Loucy (cell line): ENCODE measurements around the gene PPP1R12A.
"Not testable (repeated sequence)": the region's sequence is repeated elsewhere in the genome, so short reads cannot be mapped to it uniquely, and the experiment has no call there.

Experiments
- H2AFZ ChIP-seq: fragments of 200-600 bp; sonication (generic); 2 replicates; pipeline ENCODE4 v1.6.0; 2016; ENCODE audit warnings: antibody characterized with exemption, mild to moderate bottlenecking, low read length, moderate library complexity
- H3F3A ChIP-seq: fragments of 200-600 bp; 2 replicates; pipeline ENCODE4 v1.6.0; 2016; ENCODE audit warnings: antibody characterized with exemption, low read depth, mild to moderate bottlenecking
- H3K27me3 ChIP-seq: fragments of 200-600 bp; sonication (generic); 2 replicates; pipeline ENCODE4 v1.6.1; 2014; ENCODE audit warnings: low read length, mild to moderate bottlenecking; ENCODE audit not compliant: insufficient read depth, poor library complexity, severe bottlenecking
- H3K36me3 ChIP-seq: fragments of 200-600 bp; sonication (generic); 2 replicates; pipeline ENCODE4 v1.6.1; 2016; ENCODE audit warnings: low read length; ENCODE audit not compliant: insufficient read depth
- H3K4me1 ChIP-seq: fragments of 200-600 bp; sonication (generic); 2 replicates; pipeline ENCODE4 v1.5.1; 2014; ENCODE audit warnings: low read length, mild to moderate bottlenecking; ENCODE audit not compliant: insufficient read depth, poor library complexity, severe bottlenecking
- H3K4me2 ChIP-seq: fragments of 200-600 bp; sonication (generic); 2 replicates; pipeline ENCODE4 v1.6.0; 2014; ENCODE audit warnings: antibody characterized with exemption, low read length, low read depth, mild to moderate bottlenecking; ENCODE audit not compliant: poor library complexity, severe bottlenecking
- H3K4me3 ChIP-seq: fragments of 200-600 bp; sonication (generic); 2 replicates; pipeline ENCODE4 v1.5.1; 2014; ENCODE audit warnings: low read length, mild to moderate bottlenecking, mixed read lengths; ENCODE audit not compliant: poor library complexity, severe bottlenecking
- H3K79me2 ChIP-seq: fragments of 200-600 bp; sonication (generic); 2 replicates; pipeline ENCODE4 v1.6.1; 2014; ENCODE audit warnings: low read length; ENCODE audit not compliant: insufficient read depth
- H3K9ac ChIP-seq: fragments of 200-600 bp; sonication (generic); 2 replicates; pipeline ENCODE4 v1.6.0; 2014; ENCODE audit warnings: mild to moderate bottlenecking, low read depth, low read length, moderate library complexity; ENCODE audit not compliant: poor library complexity, severe bottlenecking
- H3K9me2 ChIP-seq: fragments of 200-600 bp; sonication (generic); replicated peaks from 2 replicates; pipeline ENCODE4 v1.6.1; 2016; ENCODE audit warnings: low read depth, low read length, mixed read lengths
- H3K9me3 ChIP-seq: fragments of 200-600 bp; sonication (generic); 2 replicates; pipeline ENCODE4 v1.6.1; 2014; ENCODE audit warnings: mild to moderate bottlenecking, antibody characterized with exemption, low read length, low read depth; ENCODE audit not compliant: insufficient read depth
- H4K20me1 ChIP-seq: fragments of 200-600 bp; sonication (generic); 2 replicates; pipeline ENCODE4 v1.6.0; 2014; ENCODE audit warnings: antibody characterized with exemption, low read length, mild to moderate bottlenecking; ENCODE audit not compliant: insufficient read depth, poor library complexity, severe bottlenecking
- EZH2phosphoT487 ChIP-seq: fragments of 200-600 bp; IDR thresholded peaks from 2 replicates; pipeline ENCODE4 v1.6.1; 2018; ENCODE audit warnings: antibody characterized with exemption, mild to moderate bottlenecking, moderate library complexity, borderline replicate concordance
- TF ChIP-seq, protein P1 (sequence below): fragments of 200-600 bp; sonication (generic); conservative IDR thresholded peaks from 2 replicates; pipeline ENCODE4 v1.5.1; 2014; ENCODE audit warnings: mild to moderate bottlenecking, antibody characterized with exemption, low read length

The PPP1R12A gene

DNA sequence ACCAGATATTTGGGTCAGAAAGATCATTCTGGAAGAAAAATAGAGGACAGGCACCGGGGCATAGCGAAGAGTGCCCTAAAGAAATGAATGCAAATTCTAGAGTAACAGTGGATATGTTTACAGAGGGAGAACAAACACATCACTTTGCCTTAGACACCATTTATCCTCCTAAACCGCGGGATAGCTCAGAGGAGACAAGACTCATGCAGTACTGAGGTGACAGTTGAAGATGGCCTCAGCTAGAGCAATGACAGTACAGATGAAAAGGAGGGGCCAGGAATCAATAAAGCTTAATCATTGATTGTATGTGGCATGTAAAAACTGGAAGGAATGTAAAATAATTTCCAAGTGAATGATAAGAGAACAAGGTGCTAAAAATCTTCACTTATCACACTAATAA, 10.5 kb upstream of the PPP1R12A start:
- Histone ChIP-seq H3K9me2 (no peaks in the 10 kb centered on the region), H3F3A (no peaks in the 10 kb centered on the region), H3K4me1 (no peaks in the 10 kb centered on the region), H3K9ac (no peak overlapping the region), H3K4me2 (no peak overlapping the region), H3K79me2 (no peaks in the 10 kb centered on the region), H4K20me1 (no peaks in the 10 kb centered on the region), H3K36me3 (no peaks in the 10 kb centered on the region), H3K4me3 (no peak overlapping the region), H3K9me3 (no peaks in the 10 kb centered on the region), H3K27me3 (no peaks in the 10 kb centered on the region), H2AFZ (no peak overlapping the region)
- no peak for TF ChIP-seq EZH2phosphoT487
- TF ChIP-seq, protein P1, sequence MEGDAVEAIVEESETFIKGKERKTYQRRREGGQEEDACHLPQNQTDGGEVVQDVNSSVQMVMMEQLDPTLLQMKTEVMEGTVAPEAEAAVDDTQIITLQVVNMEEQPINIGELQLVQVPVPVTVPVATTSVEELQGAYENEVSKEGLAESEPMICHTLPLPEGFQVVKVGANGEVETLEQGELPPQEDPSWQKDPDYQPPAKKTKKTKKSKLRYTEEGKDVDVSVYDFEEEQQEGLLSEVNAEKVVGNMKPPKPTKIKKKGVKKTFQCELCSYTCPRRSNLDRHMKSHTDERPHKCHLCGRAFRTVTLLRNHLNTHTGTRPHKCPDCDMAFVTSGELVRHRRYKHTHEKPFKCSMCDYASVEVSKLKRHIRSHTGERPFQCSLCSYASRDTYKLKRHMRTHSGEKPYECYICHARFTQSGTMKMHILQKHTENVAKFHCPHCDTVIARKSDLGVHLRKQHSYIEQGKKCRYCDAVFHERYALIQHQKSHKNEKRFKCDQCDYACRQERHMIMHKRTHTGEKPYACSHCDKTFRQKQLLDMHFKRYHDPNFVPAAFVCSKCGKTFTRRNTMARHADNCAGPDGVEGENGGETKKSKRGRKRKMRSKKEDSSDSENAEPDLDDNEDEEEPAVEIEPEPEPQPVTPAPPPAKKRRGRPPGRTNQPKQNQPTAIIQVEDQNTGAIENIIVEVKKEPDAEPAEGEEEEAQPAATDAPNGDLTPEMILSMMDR: no peak

DNA sequence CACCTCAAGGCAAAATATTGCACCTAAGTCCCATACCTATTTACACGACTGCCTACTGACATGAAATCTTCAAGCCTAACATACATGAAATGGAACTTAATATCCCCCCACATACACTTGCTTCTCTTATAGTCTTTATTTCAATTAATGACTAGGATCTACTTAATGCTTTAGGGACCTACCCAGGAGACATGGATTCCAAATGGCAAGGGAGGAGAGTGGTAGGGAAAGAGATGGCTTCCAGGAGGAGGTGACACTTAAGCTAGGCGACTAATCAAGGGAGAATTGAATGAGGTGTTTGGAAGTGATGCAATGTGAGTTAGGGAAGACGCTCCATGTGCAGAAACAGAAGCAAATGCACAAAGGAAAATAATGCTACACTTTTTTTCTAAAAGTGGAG, 9.7 kb upstream of the PPP1R12A start:
- Histone ChIP-seq H3K36me3 (no peaks in the 10 kb centered on the region), H4K20me1 (no peaks in the 10 kb centered on the region), H3K9me2 (no peaks in the 10 kb centered on the region), H3K9ac (no peak overlapping the region), H3F3A (no peaks in the 10 kb centered on the region), H3K4me3 (no peak overlapping the region), H3K27me3 (no peaks in the 10 kb centered on the region), H3K4me1 (no peaks in the 10 kb centered on the region), H3K9me3 (no peaks in the 10 kb centered on the region), H3K4me2 (no peak overlapping the region), H3K79me2 (no peaks in the 10 kb centered on the region), H2AFZ (no peak overlapping the region)
- TF ChIP-seq, protein P1: no peak
- TF ChIP-seq EZH2phosphoT487: no peak

DNA sequence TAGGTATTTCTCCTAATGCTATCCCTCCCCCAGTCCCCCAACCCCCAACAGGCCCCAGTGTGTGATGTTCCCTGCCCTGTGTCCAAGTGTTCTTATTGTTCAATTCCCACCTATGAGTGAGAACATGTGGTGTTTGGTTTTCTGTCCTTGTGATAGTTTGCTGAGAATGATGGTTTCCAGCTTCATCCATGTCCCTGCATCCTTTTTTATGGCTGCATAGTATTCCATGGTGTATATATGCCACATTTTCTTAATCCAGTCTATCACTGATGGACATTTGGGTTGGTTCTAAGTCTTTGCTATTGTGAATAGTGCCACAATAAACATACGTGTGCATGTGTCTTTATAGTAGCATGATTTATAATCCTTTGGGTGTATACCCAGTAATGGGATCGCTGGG, 7.9 kb upstream of the PPP1R12A start:
- not testable (repeated sequence) for H3K79me2 ChIP-seq, H3K36me3 ChIP-seq, H3K4me1 ChIP-seq, H3K9me3 ChIP-seq, H3K9me2 ChIP-seq, H3F3A ChIP-seq, H2AFZ ChIP-seq, H3K4me3 ChIP-seq, H4K20me1 ChIP-seq, H3K27me3 ChIP-seq, H3K9ac ChIP-seq, H3K4me2 ChIP-seq

DNA sequence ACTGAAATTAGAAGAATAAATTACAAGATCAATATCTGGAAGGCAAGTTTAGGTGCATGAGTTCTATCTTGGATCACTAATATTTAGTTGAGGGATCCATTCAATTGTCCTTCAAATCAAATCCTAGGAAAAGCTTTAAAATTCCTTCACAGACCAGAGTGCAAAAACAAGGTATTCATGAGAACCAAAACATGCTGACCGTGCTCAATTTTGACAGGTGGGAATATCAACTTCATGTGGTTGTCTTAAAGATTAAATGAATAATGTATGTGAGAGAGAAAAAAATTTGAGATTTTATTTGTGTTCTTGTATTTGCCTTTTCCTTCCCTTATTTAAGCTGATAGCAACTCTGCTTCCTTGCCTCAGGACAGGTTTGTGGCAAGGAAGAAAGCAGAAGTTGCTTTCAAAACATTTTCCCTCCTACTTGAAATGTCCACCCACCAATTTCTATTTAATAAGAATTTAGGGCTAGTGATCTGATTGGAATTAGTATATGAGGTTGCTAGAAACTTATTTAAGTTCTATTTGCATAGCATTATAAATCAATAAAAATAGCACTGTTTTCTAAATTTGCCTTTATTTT, 4.9 kb upstream of the PPP1R12A start:
- no peak overlapping the region for H3K4me2 ChIP-seq
- no peaks in the 10 kb centered on the region for H4K20me1 ChIP-seq
- H3K9me2 ChIP-seq: no peaks in the 10 kb centered on the region
- H3K4me1 ChIP-seq: peaks cover 6% of the 10 kb centered on the region
- no peaks in the 10 kb centered on the region for H3K27me3 ChIP-seq
- H3K79me2 ChIP-seq: no peaks in the 10 kb centered on the region; the same call in 1 of the 2 replicates
- no peaks in the 10 kb centered on the region for H3K36me3 ChIP-seq
- no peak overlapping the region for H3K9ac ChIP-seq
- no peak overlapping the region for H2AFZ ChIP-seq
- TF ChIP-seq, protein P1: no peak
- TF ChIP-seq EZH2phosphoT487: no peak
- H3K9me3 ChIP-seq: no peaks in the 10 kb centered on the region
- no peaks in the 10 kb centered on the region for H3F3A ChIP-seq
- no peak overlapping the region for H3K4me3 ChIP-seq
